Stimulated activated CD4-positive, alpha-beta T cell treated with anti-CD3 and anti-CD28 coated beads, TNF-alpha, amount 100 ng/mL, for 24 hours (primary cell): Measurements from ENCODE around the gene EMC6.

Experiments
- DNase-seq, 3 experiments: peaks; one replicate each; pipeline ENCODE4 v3.0.0-alpha.2; 2020; ENCODE audit warnings: low read depth in 3 of 3

The EMC6 gene

DNA sequence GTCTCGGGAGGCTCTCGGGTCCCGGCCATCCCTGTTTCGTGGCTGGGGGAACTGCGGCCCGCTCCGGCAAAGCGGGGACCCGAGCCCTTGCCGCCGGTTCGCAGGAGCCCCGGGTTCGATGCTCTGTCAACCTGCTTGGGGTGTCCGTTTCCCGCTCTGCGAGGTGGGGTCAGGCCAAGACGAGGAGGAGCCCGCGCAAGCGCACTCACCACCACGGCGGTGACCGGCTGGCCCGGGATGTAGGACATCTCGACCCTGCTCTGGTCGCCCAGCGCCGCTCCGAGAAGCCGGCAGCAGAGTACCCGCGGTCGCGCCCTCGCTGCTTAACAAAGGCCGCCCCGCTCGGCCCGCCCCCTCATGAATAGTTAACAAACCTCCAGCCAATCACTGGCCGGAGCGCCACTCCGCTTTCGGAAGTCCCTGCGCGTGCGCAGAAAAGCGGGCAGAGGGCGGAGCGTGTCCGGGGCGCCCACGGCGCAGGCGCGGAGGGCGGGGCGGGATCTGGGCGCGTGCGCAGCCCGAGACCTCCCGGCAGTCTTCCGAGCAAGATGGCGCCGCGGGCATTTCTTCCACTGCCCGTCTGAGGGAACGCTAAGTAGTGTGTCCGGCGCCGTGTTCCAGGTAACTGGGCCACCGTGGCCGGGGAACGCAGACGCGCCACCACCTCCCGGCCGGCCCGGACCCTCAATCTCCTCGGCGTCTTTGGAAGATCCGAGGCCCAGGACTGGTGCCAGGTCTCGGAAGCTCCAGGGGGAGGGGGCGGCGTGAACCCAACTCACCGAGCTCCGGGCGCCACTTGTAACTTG, at the start of gene EMC6, which contains the start of gene TAX1BP3:
EMC6 (plus strand) TSS at position 534 of the 806 bp plus-strand sequence. CDS start 335 bp downstream, outside the sequence.
TAX1BP3 (minus strand) TSS at position 300 of the 806 bp plus-strand sequence; CDS start at position 248, 52 bp downstream.
- DNase-seq: peak; percentile 97 to 99 (median 97)

DNA sequence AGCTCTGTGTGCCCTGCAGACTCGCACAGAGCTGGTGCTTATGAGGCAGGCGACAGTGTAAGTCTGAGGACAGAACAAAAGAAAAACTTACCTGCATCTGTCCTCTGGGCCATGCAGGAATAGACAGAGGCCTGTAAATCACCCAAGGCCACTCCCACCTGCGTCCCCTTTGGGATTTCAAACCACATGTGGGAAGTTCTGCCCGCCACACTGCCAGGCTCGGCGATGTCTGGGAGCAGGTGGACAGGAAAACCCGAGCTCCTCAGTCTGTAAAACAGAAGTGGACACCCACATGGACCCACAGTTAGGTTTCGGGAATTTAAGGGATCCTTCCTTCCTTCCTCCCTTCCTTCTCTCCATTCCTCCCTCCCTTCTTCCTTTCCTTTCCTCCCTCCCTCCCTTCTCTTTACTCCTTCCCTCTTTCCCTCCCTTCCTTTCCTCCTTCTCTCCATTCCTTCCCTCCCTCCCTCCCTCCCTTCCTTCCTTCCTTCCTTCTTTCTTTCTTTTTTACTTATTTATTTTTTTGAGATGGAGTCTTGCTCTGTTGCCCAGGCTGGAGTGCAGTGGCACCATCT, 47.4 kb upstream of the EMC6 start:
- no peak for DNase-seq

DNA sequence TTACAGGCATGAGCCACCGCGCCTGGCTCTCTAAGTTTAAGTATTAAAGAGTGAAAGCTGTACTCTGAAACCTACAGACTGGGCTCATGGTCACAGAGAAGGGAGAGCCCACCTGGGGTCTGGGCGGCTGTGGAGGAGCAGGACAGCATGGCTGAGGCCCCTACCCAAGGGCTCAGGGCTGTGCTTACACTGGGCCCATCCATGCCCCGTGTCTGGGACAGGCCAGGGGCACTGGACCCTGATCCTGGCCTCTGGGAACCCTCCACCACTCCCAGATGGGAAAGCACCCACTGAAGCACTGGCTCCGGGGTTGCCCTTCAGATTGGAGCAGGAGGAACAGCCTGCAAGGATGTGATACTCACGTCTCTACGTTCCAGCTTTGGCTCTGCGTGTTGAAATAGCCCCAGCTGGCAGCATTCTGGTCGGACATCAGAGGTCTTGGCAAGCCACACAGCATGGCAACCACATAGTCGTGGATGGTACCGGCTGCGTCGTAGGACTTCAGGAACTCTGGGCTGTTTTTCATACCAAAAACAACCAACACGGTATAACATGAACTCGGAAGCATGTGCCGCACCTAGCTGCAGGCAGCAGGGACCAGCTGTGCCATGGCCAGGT, 45.5 kb upstream of the EMC6 start:
- DNase-seq: no peak

DNA sequence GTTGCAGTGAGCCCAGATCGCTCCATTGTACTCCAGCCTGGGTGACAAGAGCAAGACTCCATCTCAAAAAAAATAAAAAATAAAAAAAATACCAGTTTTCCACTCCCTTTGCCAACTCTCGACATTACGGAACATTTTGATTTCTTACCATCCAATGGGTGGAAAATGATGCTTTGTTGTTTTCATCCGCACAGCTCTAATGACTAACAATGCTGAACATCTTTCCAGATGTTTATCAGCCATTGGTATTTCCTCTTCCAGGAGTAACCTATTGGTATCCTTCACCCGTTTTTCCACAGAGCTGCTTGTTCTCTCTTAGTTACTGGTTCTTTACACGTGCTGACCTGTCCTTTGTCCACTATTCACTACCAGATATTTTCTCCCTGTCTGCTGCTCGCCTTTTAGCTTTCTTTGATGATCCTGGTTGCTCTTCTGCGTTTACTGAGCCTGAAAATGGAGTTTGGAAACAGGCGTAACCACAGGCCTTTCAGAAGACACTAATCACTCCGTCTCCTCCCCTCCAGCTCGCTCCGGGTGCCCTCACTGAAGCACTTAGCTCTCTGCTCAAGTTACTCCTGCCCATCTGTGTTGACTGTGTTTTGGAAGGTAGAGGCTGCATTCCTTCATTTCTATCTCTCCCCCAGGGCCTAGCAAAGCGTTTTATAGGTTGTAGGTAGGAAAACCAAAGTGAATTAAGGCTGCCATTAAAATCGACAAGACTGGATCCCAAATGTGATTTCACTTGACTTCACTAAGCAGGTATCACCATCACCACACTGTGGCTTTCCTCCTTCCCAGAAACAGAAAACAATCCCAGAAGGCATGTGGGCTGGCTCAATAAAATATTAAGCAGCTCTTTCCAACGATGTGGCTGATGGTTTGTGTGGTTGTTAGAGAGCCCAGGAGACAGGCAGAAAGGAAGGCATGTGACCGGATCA, 41.5 kb upstream of the EMC6 start:
- no peak for DNase-seq

DNA sequence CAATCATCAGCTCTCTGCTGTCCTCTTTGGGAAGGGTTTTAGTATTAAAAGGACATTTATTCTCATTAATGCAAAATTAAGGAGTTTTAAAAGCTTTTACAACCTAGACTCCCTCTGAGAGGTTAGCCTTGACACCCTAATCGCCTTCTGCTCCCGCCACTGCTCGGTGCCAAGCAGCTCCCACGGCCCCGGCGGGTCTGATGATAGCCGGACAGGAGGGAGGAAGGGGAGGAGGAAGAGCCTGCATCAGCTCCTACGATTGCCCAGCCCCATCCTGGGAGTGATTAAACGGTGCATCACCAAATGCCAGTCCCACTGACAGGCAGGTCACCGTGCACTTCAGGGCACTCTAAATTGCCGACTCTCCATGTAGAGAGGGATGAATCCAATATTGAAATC, 40.8 kb upstream of the EMC6 start:
- no peak for DNase-seq

DNA sequence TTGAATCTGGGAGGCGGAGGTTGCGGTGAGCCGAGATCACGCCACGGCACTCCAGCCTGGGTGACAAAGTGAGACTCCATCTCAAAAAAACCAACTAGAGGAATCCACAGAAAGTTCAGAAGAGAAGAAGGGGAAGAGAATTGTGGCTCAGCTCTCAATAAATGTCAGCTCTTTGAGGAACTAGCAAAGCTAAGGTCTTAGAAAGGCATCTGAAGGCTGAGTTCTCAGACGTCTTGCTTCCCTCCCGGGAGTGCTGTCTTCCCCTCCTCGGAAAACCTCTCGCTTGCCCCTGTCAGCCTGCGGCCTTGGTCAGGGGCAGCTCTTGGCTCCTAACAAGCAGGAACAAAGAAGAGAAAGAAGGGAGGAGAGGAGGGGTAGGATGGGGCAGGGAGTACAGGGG, 37.8 kb upstream of the EMC6 start:
- no peak for DNase-seq

DNA sequence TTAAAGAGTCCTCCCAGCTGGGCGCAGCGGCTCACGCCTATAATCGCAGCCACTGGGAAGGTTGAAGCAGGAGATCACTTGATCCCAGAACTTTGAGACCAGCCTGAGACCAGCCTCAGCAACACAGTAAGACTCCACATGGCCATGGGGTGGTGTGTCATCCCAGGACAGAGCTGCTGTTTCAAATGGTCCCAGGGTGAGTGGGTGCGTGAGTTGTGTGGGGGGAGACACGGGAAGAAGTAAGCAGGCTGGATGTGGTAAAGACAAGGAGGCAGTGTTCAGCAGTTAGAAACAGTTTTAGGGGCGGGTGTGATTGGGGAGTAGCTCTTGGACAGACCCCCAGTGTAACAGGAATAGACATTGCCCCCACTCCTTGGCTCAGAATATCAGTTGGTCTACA, 36.3 kb upstream of the EMC6 start:
- DNase-seq: no peak

DNA sequence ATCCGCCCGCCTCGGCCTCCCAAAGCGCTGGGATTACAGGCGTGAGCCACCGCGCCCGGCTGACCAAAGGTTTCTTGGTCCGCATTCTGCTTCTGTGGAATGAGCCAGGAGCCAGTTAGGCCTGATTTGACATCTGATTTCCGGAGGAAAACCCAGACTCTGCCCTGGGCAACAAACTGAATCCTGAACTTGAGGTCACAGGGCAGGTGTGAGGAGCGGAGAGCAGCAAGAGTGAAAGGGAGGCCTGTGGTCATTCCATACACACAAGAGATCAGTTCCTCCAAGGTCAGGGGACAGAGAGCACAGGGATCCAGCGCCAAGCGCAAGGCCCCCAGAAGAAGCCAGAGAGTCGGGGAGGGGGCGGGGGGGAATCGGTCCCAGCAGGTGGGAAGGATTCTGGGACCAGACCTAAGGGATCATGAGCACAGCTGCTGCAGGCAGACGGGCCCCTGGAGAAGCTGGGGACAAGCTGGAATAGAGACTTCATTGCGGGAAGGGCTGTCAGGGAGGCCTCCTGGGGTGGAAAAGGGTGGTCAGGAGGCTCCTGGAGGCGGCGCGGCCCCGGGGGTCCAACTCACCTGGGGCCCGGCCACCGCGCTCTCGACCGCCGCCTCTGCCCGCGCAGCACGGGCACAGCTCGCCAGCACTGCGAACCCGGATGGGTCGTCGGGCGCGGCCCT, 33.0 kb upstream of the EMC6 start:
- DNase-seq: no peak

DNA sequence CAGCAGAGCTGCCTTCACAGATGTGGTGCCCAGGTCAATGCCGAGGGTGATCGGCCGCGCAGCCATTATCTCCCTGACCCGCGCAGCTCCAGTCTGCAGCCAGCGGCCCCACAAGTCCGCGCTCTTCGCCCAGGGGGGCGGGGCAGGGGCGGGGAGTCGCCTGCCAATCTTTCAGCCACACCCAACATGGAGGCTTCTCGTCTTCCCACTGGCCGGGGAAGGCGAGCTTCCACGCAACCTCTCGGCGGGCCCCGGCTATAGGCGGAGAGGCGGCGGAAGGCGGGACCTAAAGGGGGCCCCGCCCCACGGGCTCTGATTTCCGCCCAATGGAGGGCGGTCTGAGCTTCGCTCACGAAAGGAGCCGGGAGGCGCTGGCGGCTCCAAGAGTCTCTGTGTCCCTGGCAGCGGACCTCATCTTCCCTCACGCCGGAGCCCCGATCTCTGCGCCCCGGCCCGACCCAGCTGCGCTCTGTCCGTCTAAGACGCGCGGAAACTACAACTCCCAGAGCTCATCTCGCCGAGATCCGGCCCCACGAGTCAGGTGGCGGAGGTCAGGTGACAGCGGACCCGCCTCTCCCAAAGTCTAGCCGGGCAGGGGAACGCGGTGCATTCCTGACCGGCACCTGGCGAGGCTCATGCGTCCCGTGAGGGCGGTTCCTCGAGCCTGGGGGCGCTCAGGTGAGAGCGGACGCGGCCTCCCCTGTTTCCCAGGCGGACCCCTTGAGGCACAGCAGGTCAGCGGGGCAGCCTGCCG, 32.3 kb upstream of the EMC6 start, which contains the start of the genes CTNS and SHPK:
CTNS (plus strand) TSS at position 607 of the 754 bp plus-strand sequence. CDS start 3,447 bp downstream, outside the sequence.
SHPK (minus strand) TSS at position 97 of the 754 bp plus-strand sequence; CDS start at position 66, 31 bp downstream.
- DNase-seq: peak; percentile 87 to 95 (median 89)

DNA sequence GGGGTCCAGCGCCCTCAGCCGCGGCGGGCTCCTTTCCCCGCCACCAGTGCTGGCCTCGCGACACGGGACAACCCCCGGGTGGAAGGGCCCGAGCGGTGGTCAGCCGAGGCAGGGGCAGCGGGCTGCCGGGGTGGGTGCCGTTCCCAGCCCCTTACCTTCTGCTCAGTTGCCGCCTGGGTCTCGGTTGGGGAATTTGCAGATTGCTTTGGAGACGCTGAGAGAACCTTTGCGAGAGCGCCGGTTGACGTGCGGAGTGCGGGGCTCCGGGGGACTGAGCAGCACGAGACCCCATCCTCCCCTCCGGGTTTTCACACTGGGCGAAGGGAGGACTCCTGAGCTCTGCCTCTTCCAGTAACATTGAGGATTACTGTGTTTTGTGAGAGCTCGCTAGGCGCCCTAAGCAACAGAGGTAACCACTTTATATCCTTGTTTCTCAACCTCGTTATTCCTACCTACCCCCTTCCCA, 31.7 kb upstream of the EMC6 start:
- DNase-seq: no peak

DNA sequence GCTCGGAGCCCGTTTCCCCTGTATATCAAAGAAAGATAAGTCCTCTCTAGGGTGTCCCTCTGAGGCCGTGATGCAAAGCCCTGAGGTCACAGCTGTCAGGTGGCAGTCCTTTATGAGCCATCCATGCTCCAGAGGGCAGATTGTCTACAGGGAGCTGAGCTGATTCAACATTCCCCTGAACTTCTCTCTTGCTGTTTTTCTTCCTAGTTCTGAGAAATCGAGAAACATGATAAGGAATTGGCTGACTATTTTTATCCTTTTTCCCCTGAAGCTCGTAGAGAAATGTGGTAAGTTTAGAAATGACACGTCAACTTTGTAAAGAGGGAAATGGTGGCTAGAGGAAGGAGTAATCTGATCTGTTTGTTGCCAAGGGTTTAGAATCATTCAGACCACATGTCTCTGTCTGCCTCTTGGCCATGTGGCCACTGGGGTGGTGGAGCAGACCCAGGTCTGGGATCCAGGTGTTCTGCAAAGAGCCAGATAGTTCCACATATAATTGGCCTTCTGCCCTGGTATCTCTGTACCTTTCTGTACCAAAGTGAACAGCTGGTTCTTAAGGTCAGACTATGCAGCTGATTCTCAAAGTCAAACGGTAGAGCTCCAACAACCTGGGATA, 28.5 kb upstream of the EMC6 start:
- peak in 1 of 3 experiments; percentile 47 for DNase-seq

DNA sequence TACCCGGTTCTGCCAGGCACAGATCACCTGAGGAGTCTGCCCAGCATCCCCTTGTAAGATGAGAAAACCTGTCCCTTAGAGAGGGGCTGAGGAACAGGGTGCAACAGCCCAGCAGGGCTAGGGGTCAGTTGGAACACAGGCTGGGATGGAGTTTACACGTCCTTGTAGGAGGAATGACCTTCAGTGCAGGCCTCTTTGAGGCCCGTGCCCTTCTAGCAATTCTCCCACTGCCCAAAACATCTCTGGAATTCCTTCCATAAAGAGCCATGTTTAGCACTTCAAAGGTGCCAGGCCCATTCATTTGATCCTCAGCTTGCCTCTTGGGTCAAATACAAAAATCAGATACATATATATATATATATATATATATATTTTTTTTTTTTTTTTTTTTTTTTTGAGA, 27.6 kb upstream of the EMC6 start:
- no peak for DNase-seq

DNA sequence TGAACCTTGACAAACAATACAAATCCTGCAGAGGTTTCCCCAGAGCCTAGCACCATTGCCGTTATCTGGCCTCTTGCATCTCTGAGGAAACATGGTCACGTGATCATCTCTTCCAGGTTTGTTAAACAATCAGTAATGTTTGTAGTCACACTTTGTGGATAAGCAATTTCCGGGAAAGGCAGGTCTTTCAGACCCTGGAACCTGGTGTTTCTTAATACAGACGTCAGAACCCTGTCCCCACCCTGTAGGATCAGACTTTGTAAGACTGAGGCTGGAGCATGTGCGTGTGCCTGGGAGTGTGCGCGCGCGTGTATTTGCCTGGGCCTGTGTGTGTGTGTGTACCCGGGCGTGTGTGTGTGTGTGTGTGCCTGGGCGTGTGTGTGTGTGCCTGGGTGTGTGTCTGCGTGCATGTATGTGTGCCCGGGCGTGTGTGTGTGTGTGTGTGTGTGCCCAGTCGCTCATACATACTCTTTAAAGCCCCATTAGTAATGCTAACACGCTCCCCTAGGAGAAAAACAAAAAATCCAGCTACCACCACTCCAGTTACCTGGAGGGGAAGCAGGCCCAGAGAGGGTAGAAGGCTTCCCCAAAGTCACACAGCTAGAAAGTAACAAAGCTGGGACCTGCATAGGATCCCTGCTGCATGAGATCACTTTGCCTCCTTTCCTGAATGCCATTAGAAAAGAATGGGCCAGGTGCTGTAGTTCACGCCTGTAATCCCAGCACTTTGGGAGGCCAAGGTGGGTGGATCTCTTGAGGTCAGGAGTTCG, 26.7 kb upstream of the EMC6 start:
- no peak for DNase-seq

DNA sequence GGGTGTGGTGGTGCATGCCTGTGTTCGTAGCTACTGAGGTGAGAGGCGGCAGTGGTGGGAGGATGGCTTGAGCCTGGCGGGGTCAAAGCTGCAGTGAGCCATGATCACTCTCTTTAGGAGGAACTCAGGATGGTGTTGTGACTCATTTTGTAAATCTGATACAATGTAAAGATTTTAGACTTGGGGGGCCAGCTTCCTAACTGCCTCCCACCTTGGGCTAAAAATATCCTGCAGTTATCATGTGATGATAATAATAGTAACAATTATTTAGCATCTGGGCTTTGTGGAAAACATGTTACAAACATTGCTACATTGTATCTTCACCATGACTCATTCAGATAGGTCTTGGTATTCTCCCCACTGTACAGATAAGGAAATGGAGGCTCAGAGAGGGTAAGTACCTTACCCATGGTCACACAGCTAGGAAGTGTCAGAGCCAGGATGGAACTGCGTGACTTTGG, 24.7 kb upstream of the EMC6 start:
- peak in 1 of 3 experiments; percentile 26 for DNase-seq

DNA sequence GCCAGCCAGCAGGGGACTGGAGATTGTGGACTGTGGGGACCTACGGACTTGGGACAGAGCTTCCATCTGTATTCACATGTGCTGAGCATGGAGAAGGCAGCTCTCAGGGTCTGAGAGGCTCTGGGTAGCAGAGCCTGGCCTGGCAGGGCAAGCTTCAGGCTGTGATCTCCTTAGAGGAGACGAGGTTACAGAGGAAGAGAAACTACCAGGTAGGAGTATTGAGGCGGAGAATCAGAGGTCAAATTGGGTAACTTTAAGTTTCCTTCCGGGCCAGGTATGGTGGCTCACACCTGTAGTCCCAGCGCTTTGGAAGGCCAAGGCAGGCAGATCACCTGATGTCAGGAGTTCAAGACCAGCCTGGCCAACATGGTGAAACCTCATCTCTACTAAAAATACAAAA, 23.3 kb upstream of the EMC6 start:
- no peak for DNase-seq

DNA sequence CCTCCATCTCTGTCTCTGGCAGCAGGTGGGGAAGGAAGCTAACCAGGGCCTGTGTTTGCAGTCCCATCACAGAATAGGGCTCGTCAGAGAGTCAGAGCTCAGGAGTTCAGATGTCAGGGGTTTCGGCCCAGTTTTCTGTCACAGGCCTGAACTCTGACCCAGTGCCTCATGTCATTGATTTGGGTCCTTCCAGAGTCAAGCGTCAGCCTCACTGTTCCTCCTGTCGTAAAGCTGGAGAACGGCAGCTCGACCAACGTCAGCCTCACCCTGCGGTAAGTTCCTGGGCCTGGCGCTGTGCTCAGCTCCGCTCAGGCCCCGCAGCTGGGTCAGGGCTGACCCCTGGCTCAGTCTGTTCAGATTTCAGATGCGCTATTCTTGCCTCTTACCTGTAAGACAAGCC, 21.4 kb upstream of the EMC6 start:
- DNase-seq: no peak

DNA sequence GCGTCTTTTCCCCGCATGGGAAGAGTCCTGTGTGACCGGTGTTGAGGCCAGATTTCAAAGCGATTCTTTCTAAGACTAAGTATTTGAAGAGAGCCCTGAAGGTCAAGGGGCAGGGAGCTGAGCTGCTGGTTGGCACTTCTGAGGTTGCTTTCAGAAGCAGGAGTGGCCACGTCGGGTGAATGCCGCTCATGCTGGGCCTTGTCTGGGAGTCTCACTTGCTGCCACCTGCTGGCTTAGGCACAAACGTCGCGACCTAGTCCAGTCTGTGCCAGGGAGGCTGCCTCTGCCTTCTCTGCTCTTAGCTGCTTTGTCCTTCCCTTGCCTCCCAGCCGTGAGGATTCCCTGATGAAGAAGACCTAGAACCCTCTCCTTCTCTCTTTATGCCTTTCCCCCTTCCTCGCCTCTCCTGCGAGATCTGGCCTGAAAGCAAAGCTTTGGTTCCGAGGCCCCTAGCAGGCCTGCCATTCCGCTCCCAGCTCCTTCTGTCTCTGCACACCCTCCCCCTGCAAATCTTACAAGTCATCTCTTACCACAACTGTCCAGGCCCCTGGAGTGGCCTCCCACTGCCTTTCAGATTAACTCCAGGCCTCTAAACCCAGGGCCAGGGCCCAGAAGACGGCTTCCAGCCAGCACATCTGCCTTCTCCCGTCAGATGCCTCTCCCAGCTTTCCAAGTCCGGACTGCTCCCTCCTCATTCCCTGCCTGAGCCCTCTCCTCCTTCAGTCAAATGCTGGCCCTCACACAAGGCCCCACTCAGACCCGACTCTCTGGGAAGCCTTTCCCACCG, 20.6 kb upstream of the EMC6 start:
- peak in 2 of 3 experiments; percentile 14 to 52 for DNase-seq

DNA sequence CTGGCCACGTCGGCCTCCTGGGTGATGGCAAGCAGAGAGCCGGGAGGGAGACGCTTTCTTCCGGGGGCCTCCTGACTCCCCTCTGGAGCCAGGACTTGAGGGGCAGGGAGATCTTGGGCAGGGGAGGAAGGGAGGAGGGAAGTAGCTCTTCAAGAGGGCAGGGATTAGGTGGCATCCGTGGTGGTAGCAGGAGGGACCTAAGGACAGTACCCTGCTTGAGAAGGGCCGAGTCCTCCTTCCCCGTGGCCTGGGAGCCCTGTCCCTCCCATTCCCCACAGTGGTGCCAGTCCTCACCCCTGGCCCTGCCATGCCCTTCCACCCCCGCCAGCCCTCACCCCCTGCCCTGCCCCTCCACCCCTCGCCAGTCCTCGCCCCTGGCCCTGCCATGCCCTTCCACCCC, 12.8 kb upstream of the EMC6 start:
- DNase-seq: no peak
